Ramos (cell line): ENCODE measurements around the gene FADD.

Experiments
- in situ Hi-C: fragments of 300-500 bp; cut with MboI; formaldehyde crosslinking; loops from one replicate; pipeline ENCODE4 v1.14.3; 2022; ENCODE audit warnings: low sequenced_read_pairs; ENCODE audit not compliant: unreplicated experiment

The FADD gene

DNA sequence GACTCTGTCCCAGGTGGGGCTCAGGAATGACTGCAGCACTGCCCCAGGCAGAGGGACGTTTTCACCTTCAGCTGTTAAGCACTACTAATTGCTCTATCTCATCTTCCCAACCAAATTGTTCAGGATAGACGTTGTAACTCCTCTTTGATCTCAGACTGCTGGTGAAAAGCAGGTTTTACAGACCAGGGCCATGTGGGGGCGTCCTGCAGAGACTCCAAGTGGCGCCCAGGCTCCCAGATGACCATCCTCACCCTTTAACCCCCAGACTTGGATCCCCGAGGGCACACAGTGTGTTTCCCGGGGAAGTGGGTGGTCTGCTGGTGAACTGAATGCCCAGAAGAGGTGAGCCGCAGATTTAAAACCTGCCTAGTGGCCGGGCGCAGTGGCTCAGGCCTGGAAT is 23.9 kb downstream of the FADD start:
- in situ Hi-C loops = no loop called here

DNA sequence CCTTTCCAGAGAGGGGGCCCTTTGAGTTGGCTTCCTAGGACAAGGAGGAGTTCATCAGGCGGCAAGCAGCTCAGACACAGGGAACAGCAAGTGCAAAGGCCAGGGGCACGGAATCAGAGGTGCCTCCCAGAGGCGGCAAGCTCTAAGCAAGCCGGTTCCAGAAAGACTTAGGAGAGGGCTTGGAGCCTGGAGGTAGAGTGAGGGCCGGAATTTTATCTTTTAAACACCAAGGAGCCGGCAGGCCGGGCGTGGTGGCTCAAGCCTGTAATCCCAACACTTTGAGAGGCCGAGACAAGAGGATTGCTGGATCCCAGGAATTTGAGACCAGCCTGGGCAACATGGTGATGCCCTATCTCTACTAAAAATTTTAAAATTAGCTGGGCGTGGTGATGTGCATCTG is 26.6 kb downstream of the FADD start:
- in situ Hi-C loops = no loop called here

- in situ Hi-C loops = no loop called here
Measured at GRCh38 chr11:70230151-70230839, 27.2 kb downstream of the FADD start.

GRCh38 chr11:70230840-70231710 is 28.0 kb downstream of the FADD start:
- in situ Hi-C loops = no loop called here

GRCh38 chr11:70233034-70233433 is 29.9 kb downstream of the FADD start:
- in situ Hi-C loops = no loop called here

GRCh38 chr11:70233511-70233934 is 30.4 kb downstream of the FADD start:
- in situ Hi-C loops = no loop called here

DNA sequence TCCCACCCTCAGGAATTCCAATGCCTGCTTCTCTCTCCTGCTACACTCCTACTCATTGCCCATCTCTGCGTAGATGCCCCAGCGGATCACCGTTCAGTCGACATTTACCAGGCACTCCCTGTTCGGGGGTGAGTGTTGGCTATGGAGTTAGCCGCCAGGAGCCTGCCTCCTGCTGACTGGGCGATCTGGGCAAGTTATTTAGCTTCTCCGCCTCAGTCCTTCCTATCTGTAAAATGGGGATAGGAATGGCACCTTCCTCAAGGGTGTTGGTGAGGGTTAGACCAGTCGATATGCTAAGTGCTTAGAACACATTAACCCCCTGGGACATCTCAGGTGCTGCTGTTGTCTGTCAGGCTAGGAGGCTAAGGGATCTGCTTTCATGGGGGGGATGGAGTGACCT is 30.9 kb downstream of the FADD start:
- in situ Hi-C loops = no loop called here

DNA sequence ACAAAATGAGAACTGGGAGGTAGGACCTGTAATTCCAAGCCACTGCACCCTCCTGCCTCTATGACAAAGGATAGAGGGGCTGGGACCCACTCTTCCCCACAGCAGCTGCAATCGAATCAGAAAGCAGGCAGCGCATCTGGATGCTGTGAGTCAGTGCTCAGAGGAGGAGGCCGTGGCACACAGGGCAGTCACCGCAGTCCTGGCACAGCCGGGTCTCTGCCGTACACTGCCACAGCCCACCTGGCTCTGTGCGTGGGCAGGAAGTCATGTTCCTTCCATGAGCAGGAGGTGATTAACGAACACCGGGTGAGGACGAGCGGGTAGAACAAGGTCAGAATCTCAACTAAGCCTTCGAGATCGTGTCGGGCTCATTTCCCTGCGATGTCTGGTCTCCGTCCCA is 37.2 kb downstream of the FADD start:
- in situ Hi-C loops = no loop called here

DNA sequence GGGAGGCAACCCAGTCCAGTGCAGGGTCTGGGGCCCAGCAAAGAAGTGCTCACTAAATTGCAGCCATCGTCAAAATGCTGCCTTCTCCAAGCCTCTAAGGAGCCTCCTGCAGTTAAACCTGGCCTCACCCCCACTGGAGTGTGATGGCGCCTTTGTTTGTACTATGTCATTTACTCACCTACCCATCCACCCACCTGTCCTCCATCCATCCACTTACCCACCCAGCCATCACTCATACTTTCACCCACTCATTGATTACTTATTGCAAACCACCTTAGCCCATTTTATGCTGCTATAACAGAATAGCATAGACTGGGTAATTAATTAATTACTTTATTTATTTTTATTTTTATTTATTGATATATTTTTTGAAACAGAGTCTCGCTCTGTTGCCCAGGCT is 38.6 kb downstream of the FADD start:
- in situ Hi-C loops = no loop called here

DNA sequence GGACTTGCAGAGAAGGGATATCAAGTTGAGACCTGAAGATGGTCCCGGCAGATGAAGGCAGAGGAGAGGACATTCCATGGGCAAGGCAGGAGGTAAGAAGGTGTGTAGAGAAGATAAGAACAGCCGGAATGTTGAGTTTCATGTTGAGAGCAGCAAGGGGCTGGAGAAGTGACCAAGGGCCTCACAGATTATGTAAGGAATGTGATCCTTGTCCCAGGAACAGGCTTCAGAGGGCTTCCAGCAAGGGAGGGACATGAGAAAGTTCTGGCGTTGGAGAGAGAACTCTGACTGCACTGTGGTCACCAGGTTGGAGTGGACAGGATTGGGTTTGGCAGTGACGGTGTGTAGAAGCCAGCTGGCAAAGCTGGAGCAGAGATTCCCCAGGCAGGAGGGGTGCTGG is 39.8 kb downstream of the FADD start:
- in situ Hi-C loops = no loop called here

DNA sequence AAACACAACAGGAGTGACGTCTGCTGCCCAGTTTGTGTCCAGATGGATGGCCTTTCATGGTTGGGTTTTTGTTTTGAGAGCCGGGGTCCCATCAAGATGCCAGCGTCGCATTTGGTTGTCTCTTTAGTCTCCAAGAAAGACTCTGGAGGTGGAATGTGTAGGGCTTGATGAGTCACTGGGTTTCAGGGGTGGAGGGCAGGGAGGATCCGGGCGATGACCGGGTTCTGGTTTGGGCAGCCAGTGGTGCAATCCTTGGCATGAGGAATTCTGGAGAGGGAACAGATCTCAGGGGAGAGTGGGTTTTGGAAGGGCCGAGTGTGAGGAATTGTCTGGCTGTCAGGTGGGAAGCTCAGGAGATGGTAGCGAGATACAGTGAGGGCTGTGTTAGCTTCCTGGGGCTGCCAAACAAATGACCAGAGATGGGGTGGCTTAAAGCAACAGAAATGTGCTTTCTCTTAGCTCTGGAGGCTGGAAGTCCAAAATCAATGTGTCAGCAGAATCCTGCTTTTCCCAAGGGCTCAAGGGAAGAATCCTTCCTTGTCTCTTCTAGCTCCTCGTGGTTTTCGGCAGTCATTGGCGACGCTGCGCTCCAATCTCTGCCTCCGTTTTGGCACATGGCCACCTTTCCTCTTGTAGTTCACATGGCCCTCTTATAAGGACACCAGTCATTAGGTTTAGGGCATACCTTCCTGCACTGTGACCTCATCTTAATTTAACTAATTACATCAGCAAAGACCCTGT is 41.0 kb downstream of the FADD start:
- in situ Hi-C loops = no loop called here

- in situ Hi-C loops = no loop called here
Measured at GRCh38 chr11:70244698-70245097, 41.6 kb downstream of the FADD start.

DNA sequence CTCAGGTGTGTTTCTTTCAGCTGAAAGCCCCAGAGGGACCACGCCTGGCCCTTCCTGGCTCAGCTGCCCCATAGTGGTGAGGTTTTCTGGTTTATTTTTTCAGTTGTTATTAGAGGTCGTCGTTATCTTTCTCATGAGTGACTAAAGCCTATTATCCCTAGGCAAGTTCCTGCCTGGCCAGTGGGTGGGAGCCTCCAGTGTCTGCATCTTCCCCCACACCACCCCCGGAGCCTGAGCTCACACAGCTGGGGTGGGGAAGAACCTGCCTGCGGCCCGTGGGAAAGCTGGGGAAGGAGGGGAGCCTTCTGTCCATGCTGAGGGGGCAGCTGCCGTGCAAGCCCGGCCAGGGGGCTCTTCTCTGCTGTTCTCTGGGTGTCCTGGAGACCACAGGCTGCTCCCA is 43.1 kb downstream of the FADD start:
- in situ Hi-C loops = no loop called here

DNA sequence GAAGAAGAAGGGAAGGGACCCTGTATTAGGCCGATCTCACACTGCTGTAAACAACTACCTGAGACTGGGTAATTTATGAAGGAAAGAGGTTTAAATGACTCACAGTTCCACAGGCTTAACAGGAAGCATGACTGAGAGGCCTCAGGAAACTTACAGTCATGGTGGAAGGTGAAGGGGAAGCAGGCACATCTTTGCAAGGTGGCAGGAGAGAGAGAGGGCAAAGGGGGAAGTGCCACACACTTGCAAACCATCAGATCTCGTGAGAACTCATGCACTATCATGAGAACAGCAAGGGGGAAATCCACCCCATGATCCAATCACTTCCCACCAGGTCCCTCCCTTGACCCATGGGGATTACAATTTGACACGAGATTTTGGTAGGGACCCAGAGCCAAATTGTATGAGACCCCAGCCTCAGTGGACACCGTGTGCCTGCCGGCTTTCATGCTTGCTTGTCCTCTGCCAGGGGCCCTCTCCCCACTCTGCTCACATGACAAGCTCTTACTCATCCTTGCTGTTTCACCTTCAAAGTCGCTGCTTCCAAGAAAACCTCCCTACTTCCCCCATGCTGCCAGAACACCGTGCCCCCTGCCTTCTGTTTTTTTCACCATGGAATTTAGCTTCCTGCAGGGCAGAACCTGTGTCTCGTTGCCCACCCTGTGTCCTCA is 44.1 kb downstream of the FADD start:
- in situ Hi-C loops = no loop called here

DNA sequence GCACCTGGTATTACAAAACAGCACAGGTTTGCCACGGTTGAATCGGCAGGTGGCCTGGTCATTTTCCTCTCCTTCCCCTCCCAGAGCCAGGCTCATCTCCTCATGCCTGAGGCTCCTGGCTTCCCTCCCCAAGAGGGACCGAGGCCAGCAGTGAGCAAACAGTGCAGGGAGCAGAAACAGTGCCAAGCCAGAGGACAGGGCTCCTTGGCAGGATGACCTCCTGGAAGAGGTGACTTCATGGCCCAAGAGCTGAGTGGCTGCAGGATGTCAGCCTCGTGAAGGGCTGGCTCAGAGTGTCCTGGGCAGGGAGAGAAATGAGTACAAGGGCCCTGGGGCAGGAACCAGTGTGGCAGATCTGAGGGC is 44.6 kb downstream of the FADD start:
- in situ Hi-C loops = no loop called here

DNA sequence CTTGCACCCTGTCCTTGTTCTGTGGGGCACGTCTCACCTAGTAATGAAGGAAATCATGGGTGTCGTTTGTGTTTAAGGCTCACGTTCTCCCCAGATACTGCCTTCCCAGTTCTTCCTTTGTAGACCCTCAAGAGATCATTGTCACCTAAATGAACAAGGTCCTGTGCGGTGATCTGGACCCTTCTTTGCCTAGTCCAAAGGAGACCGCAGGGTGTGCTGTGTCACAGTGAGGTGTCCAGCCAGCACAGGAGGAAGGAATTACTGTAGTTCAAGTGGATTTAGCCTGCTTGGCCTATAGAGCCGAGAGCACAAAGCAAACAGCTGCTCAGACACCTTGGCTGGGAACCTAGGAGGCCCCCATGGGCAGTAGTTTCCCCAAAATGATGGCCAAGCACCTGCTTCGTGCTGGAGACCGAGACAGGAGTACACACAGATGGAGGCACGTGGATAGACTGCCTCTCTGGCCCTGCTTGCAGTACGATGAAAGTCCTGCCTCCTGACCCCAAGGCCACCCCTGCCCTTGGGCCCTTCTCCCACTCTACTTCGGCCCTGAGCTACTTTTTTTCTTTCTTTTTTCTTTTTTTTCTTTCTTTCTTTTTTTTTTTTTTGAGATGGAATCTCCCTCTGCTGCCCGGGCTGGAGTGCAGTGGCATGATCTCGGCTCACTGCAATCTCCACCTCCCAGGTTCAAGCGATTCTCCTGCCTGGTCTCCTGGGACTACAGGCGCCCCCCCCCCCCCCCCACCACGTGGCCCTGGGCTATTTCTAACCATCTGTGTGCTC is 48.0 kb downstream of the FADD start:
- in situ Hi-C loops = no loop called here

GRCh38 chr11:70251659-70252321 is 48.7 kb downstream of the FADD start:
- in situ Hi-C loops = no loop called here

DNA sequence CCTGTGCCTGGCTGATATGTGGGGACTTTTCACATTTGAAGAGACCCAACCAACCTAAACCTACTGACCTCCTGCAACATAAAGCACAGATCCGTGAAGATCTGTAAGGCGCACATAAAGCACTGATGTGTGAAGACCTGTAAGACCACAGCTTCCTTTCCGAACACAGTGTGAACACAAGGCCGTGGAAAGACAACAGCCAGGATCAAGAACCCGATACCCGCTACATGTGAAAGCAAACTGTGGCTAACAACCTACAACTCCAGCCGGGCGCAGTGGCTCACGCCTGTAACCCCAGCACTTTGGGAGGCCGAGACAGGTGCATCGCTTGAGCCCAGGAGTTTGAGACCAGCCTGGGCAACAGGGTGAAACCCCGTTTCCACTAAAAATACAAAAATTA is 49.7 kb downstream of the FADD start:
- in situ Hi-C loops = no loop called here

- in situ Hi-C loops = no loop called here
Measured at GRCh38 chr11:70255477-70256116, 52.5 kb downstream of the FADD start.
